Adrenal gland (tissue), 12 donors: ENCODE data around the gene SREBF1. TPM values are rescaled to one million over a fixed set of nuclear protein-coding genes. Genes with fewer than 3 reads are reported as not detected.

Source experiments
- DNase-seq, 7 donors: peaks; one replicate each; pipeline ENCODE4 v3.0.0-alpha.2; 2019 to 2020
- H3K27ac ChIP-seq, 5 donors: fragments of 200-600 bp; sonication (generic) in 4 of 5; 1 replicate in 3 of 5; 2 replicates in 2 of 5; pipeline versions ENCODE4 v1.5.1 to v1.8.0; 2016 to 2020; ENCODE audit warnings: mild to moderate bottlenecking in 1 of 5
- H3K27me3 ChIP-seq: fragments of 200-600 bp; 2 replicates; pipeline ENCODE4 v1.8.0; 2021
- H3K36me3 ChIP-seq, 2 donors: fragments of 200-600 bp; replicated peaks in 1 of 2; 1 replicate in 1 of 2; 2 replicates in 1 of 2; pipeline versions ENCODE4 v1.5.1 to v1.8.0; 2018 to 2022
- H3K4me1 ChIP-seq, 2 donors: fragments of 200-600 bp; replicated peaks in 1 of 2; 1 replicate in 1 of 2; 2 replicates in 1 of 2; pipeline versions ENCODE4 v1.5.1 to v1.8.0; 2018 to 2021
- H3K4me3 ChIP-seq, 4 donors: fragments of 200-600 bp; sonication (generic) in 3 of 4; one replicate each; pipeline ENCODE4 v1.5.1; 2016 to 2018
- H3K9me3 ChIP-seq, 3 donors: fragments of 200-600 bp; sonication (generic) in 1 of 3; replicated peaks in 1 of 3; 1 replicate in 2 of 3; 2 replicates in 1 of 3; pipeline versions ENCODE4 v1.5.1 to v1.8.0; 2016 to 2021
- POLR2A ChIP-seq, 2 donors: fragments of 450-650 bp; IDR thresholded peaks; one replicate each; pipeline ENCODE4 v1.6.1; 2017; ENCODE audit warnings: antibody characterized with exemption in 2 of 2, mild to moderate bottlenecking in 2 of 2, moderate library complexity in 1 of 2
- WGBS, 4 donors: extraction: QIAGEN DNeasy Blood & Tissue Kit in 2 of 4; methylation state at CpG; one replicate each; pipeline versions ENCODE4 v1.1.5 to v1.1.7; 2013 to 2017; 5-methylcytosine and 5-hydroxymethylcytosine counted together
- intact Hi-C, 2 donors: fragments of 100-400 bp; cut with DNase I; formaldehyde crosslinking; loops; one replicate each; pipeline versions ENCODE4 v1.14.1 to v1.15.0; 2022 to 2023
- polyA plus RNA-seq, 3 donors: library from polyadenylated mRNA; stranded (reverse); fragments of 200-250 nt in 2 of 3; fragments of 350-450 nt in 1 of 3; fragmentation: Illumina TruSeq in 1 of 3; extraction: RNeasy Lipid Tissue Mini Kit (QIAGEN cat#74804) in 1 of 3; gene quantifications; one replicate each; pipeline ENCODE4 v1.2.3, GENCODE V29; 2013 to 2014
- total RNA-seq, 9 donors: library from RNA; depleted of rRNA in 4 of 9; stranded (reverse); fragments of >200 nt in 4 of 9; fragments of 120-200 nt in 1 of 9; fragmentation: NEBNext Ultra II Directional in 1 of 9; extraction: Animal tissue kit (Norgen Biotek cat#: 25700) in 1 of 9; gene quantifications; one replicate each; pipeline versions ENCODE4 v1.1.0 to v1.2.4, GENCODE V29; 2013 to 2023
- TF ChIP-seq, protein P1 (sequence below), 6 experiments: fragments of 450-650 bp in 4 of 6; fragments of 200-600 bp in 2 of 6; sonication (generic) in 1 of 6; IDR thresholded peaks; 1 replicate in 5 of 6; 2 replicates in 1 of 6; pipeline versions ENCODE4 v1.5.1 to v1.8.0; 2016 to 2021; ENCODE audit warnings: antibody characterized with exemption in 6 of 6, mild to moderate bottlenecking in 2 of 6, moderate library complexity in 1 of 6
- donor health status: healthy with polysubstance abuse.
- donor health status: Bipolar disorder and iron deficiency.
- donor health status: DM: yes; HTN: yes; CAD: no.
- donor health status: DM: no; HTN: no; CAD: no.
- donor health status: DM: no; HTN: no; CAD: no.
- donor health status: DM: yes; HTN: yes; CAD: no.

Gene SREBF1
- total and polyA plus RNA-seq, 12 donors, result 48.2 to 850 (median 576) TPM

GRCh38 chr17:17836250-17836817 is 452 bp downstream of the SREBF1 start:
- H3K27ac ChIP-seq, result peak overlapping the region; percentile 94 to 100 (median 99)
- peak overlapping the region; percentile 57 to 81 (median 73) for H3K4me3 ChIP-seq
- TF ChIP-seq POLR2A (IDR thresholded peaks at IDR 0.05), result peak; percentile 99 to 100
- TF ChIP-seq, protein P1, sequence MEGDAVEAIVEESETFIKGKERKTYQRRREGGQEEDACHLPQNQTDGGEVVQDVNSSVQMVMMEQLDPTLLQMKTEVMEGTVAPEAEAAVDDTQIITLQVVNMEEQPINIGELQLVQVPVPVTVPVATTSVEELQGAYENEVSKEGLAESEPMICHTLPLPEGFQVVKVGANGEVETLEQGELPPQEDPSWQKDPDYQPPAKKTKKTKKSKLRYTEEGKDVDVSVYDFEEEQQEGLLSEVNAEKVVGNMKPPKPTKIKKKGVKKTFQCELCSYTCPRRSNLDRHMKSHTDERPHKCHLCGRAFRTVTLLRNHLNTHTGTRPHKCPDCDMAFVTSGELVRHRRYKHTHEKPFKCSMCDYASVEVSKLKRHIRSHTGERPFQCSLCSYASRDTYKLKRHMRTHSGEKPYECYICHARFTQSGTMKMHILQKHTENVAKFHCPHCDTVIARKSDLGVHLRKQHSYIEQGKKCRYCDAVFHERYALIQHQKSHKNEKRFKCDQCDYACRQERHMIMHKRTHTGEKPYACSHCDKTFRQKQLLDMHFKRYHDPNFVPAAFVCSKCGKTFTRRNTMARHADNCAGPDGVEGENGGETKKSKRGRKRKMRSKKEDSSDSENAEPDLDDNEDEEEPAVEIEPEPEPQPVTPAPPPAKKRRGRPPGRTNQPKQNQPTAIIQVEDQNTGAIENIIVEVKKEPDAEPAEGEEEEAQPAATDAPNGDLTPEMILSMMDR (IDR thresholded peaks at IDR 0.05), result no peak
- no peaks in the 10 kb centered on the region for H3K36me3 ChIP-seq
- no peaks in the 10 kb centered on the region for H3K9me3 ChIP-seq
- H3K4me1 ChIP-seq, result peaks cover 52 to 82% of the 10 kb centered on the region in 2 donors
- WGBS, 4 donors, result 0% methylated on average over 8 to 69 of the region's 69 CpGs; no CpG with 5 or more reads in 1 of the 4 donors
- DNase-seq, result peak; percentile 97 to 99 (median 99)
- H3K27me3 ChIP-seq, result no peaks in the 10 kb centered on the region
- intact Hi-C loops, result no loop called here

GRCh38 chr17:17835415-17836249 is 1.2 kb downstream of the SREBF1 start:
- H3K4me3 ChIP-seq, result peak overlapping the region in 2 of 4 donors; percentile 68 to 78
- 20 to 25% (median 22%) methylated on average over 15 to 25 of the region's 25 CpGs for WGBS, 4 donors
- TF ChIP-seq, protein P1 (IDR thresholded peaks at IDR 0.05), result no peak
- TF ChIP-seq POLR2A (IDR thresholded peaks at IDR 0.05), result no peak
- H3K4me1 ChIP-seq, result peaks cover 52 to 82% of the 10 kb centered on the region in 2 donors
- intact Hi-C loops, result no loop called here
- H3K27ac ChIP-seq, result peak overlapping the region; percentile 19 to 100 (median 99)
- peak in 3 of 7 donors; percentile 39 to 65 (median 42) for DNase-seq
- no peaks in the 10 kb centered on the region for H3K9me3 ChIP-seq
- H3K36me3 ChIP-seq, result no peaks in the 10 kb centered on the region
- H3K27me3 ChIP-seq, result no peaks in the 10 kb centered on the region

- Histone ChIP-seq H3K9me3 (no peaks in the 10 kb centered on the region), H3K27ac (peak overlapping the region; percentile 19 to 100 (median 99)), H3K4me1 (peaks cover 55 to 84% of the 10 kb centered on the region in 2 donors), H3K36me3 (no peaks in the 10 kb centered on the region), H3K4me3 (no peak overlapping the region), H3K27me3 (no peaks in the 10 kb centered on the region)
- peak in 2 of 7 donors; percentile 41 to 65 for DNase-seq
- TF ChIP-seq, protein P1 (IDR thresholded peaks at IDR 0.05), result no peak
- TF ChIP-seq POLR2A (IDR thresholded peaks at IDR 0.05), result no peak
- intact Hi-C loops, result no loop called here
- 32 to 53% (median 45%) methylated on average over 4 of the region's 4 CpGs for WGBS, 4 donors
These were observed 1.8 kb downstream of the SREBF1 start for GRCh38 chr17:17834974-17835373.

DNA sequence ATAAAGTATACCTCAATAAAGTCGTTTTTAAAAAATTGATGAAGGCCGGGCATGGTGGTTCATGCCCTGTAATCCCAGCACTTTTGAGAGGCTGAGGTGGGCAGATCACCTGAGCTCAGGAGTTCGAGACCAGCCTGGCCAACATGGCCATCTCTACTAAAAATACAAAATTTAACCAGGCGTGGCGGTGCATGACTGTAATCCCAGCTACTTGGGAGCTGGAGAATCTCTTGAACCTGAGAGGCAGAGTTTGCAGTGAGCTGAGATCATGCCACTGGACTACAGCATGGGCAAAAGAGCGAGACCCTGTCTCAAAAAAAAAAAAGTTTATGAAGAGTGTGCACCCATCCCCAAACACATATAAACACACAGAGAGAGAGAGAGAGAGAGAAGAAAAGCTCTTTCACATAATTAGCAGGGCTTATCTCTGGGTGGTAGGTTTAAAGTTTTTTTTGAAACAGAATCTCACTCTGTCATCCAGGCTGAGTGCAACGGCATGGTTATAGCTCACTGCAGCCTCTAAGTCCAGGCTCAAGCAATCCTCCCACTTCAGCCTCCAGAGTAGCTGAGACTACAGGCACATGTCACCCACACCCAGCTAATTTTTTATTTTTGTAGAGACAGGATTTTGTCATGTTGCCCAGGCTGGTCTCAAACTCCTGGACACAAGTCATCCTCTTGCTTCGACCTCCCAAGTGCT is 3.0 kb downstream of the SREBF1 start:
- no peaks in the 10 kb centered on the region for H3K9me3 ChIP-seq
- H3K27ac ChIP-seq, result peak overlapping the region in 3 of 5 donors; percentile 98 to 100 (median 99)
- peaks cover 55 to 80% of the 10 kb centered on the region in 2 donors for H3K4me1 ChIP-seq
- DNase-seq, result no peak
- H3K4me3 ChIP-seq, result no peak overlapping the region
- intact Hi-C loops, result no loop called here
- no peaks in the 10 kb centered on the region for H3K27me3 ChIP-seq
- WGBS, 4 donors, result 70 to 78% (median 74%) methylated on average over 8 of the region's 8 CpGs
- H3K36me3 ChIP-seq, result no peaks in the 10 kb centered on the region
- no peak for TF ChIP-seq POLR2A (IDR thresholded peaks at IDR 0.05)
- TF ChIP-seq, protein P1 (IDR thresholded peaks at IDR 0.05), result no peak
